Renal cortex interstitium (tissue), 11 donors: ENCODE measurements around the gene KLHL6. TPM values are rescaled to one million over a fixed set of nuclear protein-coding genes. Genes with fewer than 3 reads are reported as not detected.
A peak's percentile ranks its signal among the peaks of the same experiment; 100 is the strongest.
"Not testable (repeated sequence)": the region's sequence is repeated elsewhere in the genome, so short reads cannot be mapped to it uniquely, and the experiment has no call there.

Experiments used
- DNase-seq, 11 donors: peaks; one replicate each; pipeline ENCODE4 v3.0.0-alpha.2; 2013; ENCODE audit warnings: low read depth in 9 of 11, low spot score in 4 of 11; ENCODE audit errors: extremely low read depth in 1 of 11
- polyA plus RNA-seq, 3 donors: library from polyadenylated mRNA; unstranded; fragments of 120-200 nt; gene quantifications; one replicate each; pipeline ENCODE4 v1.2.1, GENCODE V29; 2013; ENCODE audit not compliant: insufficient read length in 3 of 3

Gene KLHL6
- polyA plus RNA-seq, 3 donors = 1.2 to 1.9 (median 1.2) TPM

DNA sequence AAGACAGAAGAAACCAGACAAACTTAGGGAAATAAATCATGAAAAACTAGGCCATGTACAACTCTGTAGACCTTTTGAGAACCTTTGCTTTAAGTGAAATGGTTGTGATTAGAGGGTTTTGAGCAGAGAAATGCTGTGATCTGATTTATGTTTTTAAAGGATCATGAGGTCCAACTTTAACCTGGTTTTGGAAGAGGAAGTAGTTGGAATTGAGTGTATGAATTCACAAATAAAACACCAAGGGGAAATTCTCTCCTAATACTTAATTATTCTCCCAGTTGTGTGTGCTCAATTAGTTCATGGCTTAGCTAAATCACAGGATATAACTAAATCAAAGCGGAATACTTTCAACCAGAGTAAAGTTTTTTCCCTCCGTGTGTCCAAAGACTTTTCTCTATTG is 81.5 kb downstream of the KLHL6 start:
- no peak for DNase-seq

DNA sequence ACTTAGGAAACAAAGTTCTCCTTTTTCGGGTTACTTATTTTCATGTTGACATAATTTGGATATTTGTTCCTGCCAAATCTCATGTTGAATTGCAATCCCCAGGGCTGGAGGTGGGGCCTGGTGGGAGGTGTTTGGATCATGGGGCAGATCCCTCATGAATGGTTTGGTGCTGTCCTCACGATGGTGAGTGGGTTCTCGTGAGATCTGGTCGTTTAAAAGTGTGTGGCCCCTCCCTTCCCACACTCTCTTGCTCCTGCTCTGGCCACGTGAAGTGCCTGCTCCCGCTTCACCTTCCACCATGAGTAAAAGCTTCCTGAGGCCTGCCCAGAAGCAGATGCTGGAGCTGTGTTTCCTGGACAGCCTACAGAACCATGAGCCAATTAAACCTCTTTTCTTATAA is 83.4 kb downstream of the KLHL6 start:
- no peak for DNase-seq

DNA sequence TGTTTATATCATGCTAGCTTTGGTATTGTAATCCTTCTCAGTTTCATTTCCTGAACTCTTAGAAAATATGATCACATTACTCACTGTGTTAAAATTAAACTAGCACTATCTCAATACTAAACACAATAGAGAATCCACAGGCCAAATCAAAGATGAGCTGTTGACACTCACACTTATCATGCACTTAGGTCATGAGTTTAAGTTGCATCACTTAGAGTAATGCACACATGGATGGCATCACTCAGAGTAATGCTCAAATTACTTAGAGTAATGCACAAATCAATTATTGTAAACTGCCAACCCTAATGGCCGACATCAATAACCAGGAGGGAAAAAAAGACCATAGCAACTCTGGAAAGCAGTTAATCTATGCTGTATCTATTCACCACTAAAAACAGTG is 87.1 kb downstream of the KLHL6 start:
- no peak for DNase-seq

DNA sequence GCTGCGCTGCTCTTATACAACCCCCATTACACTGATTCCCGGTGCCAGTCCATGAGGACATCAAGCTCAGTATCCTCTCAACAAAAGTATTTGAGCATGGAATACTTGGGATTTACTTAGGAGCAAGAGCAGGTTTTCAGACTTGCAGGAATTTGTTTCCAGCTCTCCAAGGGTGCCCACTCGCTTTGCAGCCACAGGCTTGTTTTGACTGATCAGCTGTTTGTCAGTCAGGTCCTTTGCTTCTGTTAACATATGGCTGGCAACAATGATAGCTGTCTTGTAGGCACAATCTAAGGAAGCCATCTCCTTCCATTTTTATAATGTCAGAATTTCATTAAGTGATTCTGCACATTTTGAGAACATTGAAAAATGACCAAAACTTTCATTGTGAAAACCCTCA is 88.9 kb downstream of the KLHL6 start:
- DNase-seq = no peak

DNA sequence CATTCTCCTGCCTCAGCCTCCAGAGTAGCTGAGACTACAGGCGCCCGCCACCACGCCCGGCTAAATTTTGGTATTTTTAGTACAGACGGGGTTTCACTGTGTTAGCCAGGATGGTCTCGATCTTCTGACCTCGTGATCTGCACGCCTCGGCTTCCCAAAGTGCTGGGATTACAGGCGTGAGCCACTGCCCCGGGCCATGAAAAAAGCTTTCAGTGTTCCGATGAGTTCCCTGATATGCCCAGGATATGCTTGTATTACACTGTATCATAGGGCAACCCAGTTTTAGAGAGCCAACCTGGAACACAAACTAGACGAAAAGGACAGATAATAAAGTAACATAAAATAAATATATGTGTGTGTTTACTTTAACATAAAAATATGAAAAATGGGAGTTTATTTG is 89.8 kb downstream of the KLHL6 start:
- DNase-seq = not testable (repeated sequence)

DNA sequence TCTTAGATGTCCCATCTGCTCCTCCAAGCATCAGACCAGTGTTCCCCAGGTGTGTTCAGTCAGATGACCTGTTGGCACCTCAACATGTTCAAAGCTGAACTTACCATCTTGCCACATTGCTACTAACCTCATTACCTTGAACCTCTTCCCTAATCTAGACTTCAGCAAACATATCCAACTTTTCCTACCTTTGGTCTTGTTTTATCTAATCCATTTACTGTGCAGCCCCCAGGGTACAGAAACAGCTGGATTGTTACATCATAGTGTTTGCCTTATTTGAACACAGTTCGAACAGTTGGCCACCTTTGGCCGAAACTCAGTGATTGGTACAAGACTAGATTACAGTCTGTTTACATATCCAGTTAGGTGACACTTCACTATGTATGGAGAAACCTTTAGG is 91.0 kb downstream of the KLHL6 start:
- DNase-seq = no peak

DNA sequence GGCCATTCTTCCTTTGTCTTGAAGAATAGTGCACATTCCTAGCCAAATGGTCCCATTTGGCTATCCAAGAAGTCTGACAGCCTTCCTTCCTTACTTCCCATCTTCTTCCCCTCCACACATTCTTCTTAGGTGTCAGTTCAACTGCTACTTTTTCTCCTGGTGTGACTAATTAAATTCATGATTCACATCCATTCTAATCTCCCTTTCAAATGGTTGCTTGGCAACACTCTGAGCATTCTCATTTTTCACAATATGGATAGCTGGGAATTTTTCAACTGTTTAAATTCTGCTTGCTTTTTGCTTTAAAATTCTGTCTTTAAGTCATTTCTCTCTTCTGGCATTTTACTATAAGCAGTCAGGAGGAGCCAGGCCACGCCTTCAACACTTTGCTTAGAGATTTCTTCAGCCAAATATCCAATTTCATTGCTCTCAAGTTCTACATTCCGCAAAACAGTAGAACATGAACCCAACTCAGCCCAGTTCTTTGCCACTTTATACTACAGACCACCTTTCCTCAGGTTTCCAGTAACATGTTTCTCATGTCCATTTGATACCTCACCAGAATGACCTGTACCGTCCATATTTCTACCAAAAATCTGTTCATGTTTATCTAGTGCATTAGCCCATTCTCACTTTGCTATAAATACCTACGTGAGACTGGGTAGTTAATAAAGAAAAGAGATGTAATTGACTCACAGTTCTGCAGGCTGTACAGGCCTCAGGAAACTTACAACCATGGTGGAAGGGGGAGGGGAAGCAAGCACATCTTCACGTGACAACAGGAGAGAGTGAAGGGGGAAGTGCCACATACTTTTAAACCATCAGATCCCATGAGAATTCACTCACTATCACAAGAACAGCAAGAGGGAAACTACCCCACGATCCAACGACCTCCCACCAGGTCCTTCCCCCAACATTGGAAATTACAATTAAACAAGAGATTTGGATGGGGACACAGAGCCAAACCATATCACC is 95.1 kb downstream of the KLHL6 start:
- DNase-seq = no peak

DNA sequence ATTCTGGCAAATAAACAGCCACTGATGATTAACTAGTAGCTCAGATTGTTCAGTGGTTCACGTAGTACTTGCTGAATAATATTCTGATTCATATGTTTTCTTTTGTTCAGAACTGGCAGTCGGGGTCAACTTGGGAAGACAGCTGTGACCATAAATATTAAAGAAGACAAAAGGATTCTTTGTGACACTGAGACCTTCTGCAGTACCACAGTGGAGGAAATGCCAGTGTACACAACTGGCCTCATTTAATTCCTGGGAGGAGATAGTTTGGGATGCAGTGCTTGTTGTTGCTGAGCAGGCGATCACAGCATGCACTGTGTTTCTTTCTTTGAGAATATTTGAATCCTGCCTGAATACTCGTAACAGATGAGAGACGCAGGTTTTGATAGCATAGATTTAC is 100.4 kb downstream of the KLHL6 start:
- DNase-seq = no peak

DNA sequence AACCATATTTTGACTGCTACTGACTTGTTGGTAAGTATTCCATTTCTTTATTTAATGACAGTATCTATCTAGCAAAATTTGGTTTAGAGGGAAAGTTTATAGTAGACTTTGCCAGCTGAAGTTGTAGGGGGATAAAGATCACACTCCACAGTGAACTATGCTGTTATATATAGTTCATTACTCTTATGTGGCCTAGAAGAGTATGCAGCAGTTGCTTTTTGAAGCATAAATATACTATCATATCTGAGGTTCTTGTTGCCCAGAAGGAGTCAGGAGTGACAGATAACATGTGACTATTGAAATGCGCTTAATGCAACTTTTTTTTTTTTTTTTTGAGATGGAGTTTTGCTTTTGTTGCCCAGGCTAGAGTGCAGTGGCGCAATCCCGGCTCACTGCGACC is 101.4 kb downstream of the KLHL6 start:
- DNase-seq = no peak

DNA sequence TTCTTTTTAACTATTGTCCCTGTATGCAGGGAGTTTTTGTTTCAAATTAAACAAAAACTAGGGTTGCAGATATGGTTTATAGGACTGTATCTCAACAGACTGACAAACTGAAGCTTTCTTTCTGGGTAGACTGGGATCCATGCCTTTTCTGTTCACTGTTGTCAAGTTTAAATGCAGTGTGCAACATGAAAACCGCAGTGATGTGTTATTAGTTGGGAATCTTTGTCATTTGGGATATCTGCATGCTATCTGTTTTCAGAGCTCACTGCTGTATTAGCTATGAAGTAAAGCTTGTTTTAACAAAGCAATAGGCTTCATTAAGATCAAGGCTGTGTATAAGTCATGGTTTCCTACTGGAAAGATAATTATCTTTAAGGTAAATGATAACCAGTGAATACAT is 105.7 kb downstream of the KLHL6 start:
- no peak for DNase-seq

DNA sequence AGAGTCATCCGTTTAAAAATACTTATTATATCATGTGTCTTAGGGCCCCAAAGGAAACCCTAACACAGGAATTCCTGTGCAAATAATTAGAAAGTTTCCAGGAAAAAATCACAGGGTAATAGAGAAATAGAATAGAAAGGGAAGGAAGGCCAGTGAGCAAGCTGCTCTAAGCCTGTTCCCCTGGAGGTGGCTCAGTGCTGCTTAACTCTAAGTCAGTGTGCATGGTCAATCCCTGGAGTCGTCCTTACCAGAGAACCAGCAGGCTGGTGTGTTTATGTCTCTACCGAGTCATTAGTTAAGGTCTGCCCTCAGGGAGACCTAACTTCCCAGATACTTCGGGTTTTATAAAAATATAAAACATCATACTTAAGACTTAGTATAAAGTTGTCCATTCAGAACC is 106.1 kb downstream of the KLHL6 start:
- DNase-seq = no peak

DNA sequence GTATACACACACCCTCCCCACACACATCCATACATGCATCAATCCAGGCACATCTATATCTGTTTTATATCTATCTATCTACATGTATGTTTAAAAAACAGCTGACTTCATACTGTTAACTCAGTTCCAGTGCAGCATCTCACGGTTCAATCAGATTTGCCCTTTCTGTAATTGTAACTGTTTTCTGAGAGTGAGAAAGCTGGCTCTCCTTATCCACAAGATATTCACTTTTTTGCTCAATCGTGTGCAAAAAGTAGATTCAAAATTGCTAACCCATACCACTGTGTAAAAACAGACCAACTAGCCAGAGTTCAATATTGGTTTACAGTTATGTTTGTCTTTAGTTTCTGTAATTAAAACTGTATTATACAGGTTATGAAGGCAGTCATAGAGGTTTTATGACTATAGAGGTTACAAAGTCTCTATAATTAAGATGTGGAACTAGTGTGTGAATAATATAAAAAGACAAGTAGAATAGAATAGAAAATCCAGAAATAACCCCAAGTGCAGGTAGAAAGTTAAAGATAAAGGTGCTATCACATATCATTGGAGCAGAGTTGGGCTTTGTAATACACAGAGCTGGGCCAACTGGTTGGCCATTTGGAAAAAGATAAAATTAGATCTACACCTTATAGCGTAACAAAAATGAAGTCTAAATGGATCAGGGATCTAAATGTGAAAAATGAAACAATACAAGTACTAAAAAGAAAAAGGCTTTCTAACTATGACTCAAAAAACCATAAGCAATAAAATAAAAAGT is 107.0 kb downstream of the KLHL6 start:
- no peak for DNase-seq

DNA sequence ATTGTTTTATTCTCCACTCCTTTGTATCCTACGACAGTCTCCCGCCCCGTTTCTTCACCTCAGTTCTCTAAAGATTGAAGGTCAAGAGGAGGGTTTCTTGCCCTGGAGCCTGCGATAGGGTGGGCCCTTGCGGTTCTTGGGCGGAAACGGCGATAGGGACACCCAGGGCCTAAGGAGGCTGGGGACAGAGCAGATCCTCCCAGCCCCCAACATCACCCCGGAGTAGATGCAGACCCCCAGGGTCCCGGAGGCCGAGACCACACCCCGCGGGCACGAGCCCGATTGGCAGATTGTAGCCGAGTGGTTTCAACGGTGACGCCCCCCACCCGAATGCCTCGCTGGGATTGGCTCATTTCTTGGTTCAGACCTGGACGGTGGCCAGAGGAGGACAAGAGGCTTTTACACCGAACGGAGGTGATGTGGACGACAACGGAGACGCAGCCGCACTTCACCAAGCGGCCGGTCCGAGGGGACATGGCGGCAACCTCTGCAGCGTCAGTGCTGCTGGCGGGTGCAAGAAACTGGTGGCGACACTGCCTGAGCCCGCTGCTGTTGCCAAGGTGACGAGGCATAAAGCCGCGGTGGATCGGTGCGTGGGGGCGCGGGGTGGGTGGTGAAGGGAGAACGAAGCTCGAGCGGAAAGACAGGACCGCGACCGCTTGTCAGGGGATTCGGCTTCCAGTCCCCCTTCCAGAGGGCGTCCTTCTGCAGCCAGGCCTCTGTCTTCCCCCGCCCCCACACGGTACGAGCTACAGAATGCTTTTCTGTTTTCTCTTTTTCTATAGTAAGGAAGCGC is 108.1 kb downstream of the KLHL6 start:
- peak; percentile 82 to 94 (median 88) for DNase-seq

DNA sequence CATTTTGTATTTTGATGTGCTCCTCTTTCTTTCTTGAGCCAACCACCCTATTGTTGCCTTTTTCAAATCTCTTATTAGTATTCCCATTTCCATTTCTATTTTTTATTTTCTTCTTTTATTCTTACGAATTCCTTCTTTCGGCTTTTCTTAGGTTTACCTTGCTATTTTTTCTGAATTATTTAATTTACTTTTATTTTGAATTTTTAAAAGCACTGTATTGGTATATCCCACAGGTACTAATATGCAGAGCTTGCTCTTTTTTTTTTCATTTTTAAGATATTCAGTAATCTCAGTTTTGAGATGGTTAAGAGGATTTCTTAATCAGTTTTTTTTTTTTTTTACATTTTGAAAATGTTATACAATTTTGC is 108.7 kb downstream of the KLHL6 start:
- DNase-seq = no peak

DNA sequence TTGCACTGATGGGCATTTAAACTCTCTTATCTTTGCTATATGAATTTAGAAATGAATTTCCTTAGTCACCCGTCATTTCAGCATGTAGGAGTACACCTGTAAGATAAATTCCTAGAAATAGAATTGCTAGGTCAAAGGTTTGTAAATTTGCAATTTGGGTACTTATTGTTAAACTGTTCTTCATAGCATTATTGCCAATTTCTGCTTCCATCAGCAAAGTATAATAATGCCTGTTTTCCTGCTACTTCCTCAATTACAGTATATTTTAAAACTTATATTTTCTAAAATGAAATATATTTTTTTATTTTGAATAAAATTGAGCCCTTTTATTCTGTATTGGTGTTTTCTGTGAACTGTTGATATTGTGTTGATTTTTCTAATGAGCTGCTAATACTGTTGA is 110.8 kb downstream of the KLHL6 start:
- no peak for DNase-seq

DNA sequence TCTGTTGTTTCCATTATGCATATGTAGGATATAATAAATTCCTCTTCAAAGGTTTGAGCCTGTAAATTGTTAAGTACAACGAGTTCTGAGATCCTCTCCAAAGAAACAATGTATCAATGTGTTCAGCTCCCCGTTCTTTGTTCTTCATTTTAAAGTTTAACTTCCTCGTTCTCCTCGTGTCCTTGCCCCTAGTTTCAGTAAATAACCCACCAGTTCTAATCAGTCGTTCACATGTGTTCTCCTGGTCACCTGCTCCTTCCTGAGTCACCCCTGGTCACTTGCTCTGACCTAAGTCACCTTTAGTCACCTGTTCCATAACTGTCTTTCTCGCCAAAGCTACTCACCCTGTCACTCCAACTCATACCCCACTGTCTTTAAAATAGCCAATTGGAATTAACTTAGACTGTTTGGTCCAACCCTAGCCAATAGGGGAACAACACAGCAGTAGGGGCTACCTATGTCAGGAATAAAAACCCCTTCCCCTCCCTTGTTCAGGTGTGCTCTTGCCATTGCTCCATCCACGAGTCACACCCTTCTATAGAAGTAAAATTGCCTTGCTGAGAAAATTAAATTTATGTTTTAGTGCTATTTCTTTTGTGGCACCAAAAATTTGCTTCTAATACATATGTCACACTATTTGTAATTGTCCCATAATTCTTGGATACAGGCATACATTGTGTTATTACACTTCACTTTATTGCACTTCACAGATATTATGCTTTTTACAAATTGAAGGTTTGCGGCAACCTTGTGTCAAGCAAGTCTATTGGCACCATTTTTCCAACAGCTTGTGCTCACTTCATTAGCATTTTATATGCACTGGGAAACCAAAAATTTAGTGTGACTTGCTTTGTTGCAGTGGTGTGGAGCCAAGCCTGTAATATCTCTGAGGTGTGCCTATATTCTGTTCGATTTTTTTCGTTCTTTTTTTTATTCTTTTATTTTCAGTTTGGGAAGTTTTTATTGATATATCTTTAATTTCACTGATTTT is 111.8 kb downstream of the KLHL6 start:
- DNase-seq = no peak

DNA sequence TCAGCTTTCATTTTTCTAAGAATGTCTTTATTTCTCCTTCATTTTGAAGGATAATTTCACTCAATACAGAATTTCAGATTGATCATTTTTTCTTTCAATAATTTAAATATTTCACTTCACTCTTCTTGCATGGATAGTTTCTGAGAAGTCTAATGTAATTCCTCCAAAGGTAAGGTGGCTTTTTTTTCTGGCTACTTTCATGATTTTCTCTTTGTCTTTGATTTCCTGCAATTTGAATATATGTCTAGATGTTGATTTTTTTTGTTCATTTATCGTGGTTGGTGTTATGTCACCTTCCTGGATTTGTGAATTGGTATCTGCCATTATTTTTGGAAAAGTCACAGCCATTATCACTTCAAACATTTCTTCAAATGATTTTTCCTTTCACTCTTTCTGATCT is 112.5 kb downstream of the KLHL6 start:
- DNase-seq = no peak

DNA sequence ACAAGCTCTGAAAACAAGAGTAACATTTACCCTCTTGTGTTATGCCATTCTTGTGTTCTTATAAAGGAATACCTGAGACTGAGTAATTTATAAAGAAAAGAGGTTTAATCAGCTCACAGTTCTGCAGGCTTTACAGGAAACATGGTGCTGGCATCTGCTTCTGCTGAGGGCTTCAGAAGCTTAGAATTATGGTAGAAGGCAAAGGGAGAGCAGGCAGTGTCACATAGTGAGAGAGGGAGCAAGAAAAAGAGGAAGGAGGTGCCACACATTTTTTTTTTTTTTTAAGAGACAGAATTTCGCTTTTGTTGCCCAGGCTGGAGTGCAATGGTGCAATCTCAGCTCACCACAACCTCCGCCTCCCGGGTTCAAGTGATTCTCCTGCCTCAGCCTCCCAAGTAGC is 115.0 kb downstream of the KLHL6 start:
- not testable (repeated sequence) for DNase-seq
